Stromal cell of bone marrow (primary cell): ENCODE results near the gene SMC3.

Source experiments
- DNase-seq: peaks from one replicate; pipeline ENCODE4 v3.0.0-alpha.2; 2012; ENCODE audit warnings: low read depth

The SMC3 gene

GRCh38 chr10:110546077-110546476, 21.4 kb upstream of the SMC3 start:
- DNase-seq, result no peak

GRCh38 chr10:110546499-110547110, 20.9 kb upstream of the SMC3 start:
- DNase-seq, result no peak

DNA sequence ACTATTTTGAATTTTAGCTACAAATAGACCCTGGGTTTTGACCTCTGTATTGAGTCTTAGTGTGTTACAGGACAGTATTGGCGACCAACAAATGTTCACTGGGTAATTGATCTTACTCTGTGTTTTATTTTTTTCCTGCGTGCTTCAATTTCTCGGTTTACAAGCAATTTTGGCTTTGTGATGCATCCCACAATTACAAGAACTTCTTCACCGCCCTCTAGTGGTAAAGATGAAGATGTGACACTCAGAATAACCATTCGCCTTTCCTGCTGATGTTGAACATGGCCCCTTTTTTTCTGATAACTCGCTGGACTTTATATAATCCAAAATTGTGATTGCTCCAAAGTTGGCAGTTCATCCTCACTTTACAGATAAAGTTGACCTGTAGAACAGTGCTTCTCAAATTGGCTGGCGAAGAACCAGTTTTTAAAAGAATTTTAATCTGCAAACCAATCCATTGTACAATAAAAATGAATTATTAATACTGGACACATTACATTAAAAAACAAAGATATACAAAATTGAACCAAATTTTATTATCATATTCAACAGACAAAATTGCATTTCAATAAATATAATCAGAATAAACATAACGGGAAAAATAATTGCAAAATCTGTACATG, 20.2 kb upstream of the SMC3 start:
- no peak for DNase-seq

DNA sequence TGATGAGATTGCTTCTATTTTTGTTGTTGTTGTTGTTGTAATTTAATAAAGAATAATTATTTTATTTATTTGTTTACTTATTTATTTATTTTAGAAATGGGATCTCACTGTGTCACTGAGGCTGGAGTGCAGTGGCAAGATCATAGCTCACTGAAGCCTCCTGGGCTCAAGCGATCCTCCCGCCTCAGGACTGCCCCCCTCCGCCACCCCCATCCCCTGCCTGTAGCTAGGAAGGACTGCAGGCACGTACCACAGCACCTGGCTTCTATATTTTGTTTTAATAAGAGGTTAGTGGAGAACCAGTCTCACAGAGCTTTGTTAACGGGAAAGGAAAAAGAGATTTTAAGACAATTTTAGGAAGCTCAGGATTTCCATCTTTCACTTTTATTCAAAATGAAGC, 19.5 kb upstream of the SMC3 start:
- no peak for DNase-seq

GRCh38 chr10:110549211-110549610, 18.3 kb upstream of the SMC3 start:
- no peak for DNase-seq

DNA sequence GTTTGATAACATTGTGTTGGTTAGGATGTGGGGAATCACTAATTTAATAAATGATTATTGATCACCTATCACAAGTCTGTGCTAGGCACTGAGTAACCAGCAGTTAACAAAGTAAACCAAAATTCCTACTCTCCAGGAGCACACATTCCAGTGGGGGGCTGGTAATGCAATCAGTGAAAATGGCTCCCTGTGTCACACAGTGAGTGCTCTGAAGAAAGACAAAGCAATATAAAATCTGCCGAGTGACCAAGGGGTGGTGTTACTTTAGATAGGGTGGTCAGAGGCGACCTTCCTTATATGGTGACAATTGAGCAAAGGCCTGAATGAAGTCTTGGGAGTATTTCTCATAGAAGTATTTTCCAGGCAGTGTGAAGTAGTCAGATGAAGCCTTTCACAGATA, 13.6 kb upstream of the SMC3 start:
- DNase-seq, result no peak

- no peak for DNase-seq
These were observed 11.2 kb upstream of the SMC3 start for GRCh38 chr10:110556296-110556695.

GRCh38 chr10:110556969-110557601, 10.4 kb upstream of the SMC3 start:
- no peak for DNase-seq

DNA sequence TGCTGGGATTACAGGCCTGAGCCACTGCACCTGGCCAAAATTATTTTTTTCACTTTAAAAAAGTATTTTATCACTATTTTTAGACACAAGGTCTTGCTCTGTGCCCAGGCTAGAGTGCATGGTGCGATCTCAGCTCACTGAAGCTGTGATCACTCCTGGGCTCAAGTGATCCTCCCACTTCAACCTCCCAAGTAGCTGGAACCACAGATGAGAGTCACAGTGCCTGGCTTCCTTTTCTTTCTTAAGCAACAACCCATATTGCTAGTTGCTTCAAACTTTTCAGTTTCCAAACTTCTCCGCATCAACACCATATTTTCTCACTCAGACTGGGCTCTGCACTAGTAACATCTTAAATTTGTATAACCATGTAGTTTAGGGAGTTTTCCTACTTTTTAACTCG, 9.5 kb upstream of the SMC3 start:
- no peak for DNase-seq

- no peak for DNase-seq
These were observed 7.5 kb upstream of the SMC3 start for GRCh38 chr10:110560012-110560411.

GRCh38 chr10:110561292-110561691, 6.2 kb upstream of the SMC3 start:
- no peak for DNase-seq

- no peak for DNase-seq
These were observed 5.1 kb upstream of the SMC3 start for GRCh38 chr10:110562348-110562747.

GRCh38 chr10:110563132-110563531, 4.4 kb upstream of the SMC3 start:
- DNase-seq, result no peak

- DNase-seq, result no peak
These were observed 859 bp upstream of the SMC3 start for GRCh38 chr10:110566472-110567200.

GRCh38 chr10:110568055-110568735, 700 bp downstream of the SMC3 start:
- DNase-seq, result no peak

- no peak for DNase-seq
These were observed 1.6 kb downstream of the SMC3 start for GRCh38 chr10:110569122-110569521.

GRCh38 chr10:110569736-110570135, 2.2 kb downstream of the SMC3 start:
- no peak for DNase-seq

DNA sequence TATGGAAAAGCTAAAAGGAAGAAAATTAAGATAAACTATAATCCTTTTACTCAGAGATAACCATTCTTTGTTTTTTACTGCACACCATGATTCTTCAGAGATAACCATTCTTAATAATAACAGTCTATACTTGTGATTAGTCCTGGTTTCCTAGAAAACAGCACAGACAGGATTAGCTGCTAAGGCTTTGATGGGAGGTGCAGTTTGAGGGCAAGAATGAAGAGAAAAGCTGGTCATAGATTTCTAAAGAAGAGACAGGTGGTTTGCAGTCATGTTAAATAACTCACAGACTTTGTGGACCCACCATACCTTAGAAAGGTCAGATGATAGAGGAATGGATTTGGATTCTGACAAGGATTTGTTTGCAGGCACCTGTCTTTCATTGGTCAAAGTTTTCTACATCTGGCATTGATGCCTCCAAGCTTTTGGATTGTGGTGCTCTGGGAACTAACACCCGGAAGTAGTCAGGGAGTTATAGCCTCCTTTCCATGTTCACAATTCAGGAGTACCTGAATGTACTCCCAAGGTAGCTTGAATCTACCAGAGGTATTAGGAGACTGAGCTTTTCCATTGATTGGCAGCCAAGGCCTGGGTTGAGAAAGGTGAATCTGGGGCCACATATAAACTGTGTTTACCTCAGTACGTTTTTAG, 3.7 kb downstream of the SMC3 start:
- no peak for DNase-seq

GRCh38 chr10:110572862-110573261, 5.4 kb downstream of the SMC3 start:
- no peak for DNase-seq

GRCh38 chr10:110574420-110574819, 6.9 kb downstream of the SMC3 start:
- DNase-seq, result no peak

- DNase-seq, result peak; percentile 83
These were observed 8.7 kb downstream of the SMC3 start for GRCh38 chr10:110576220-110576619.

- DNase-seq, result no peak
These were observed 9.6 kb downstream of the SMC3 start for GRCh38 chr10:110577056-110577455.
